GM18499 (cell line): Measurements from ENCODE around the gene ANKRD23.
"Not testable (repeated sequence)": the region's sequence is repeated elsewhere in the genome, so short reads cannot be mapped to it uniquely, and the experiment has no call there.

ENCODE experiments used
- ATAC-seq: cut with Tn5 transposase; IDR thresholded peaks from one replicate; pipeline ENCODE4 v1.9.1; 2021; ENCODE audit warnings: moderate number of reproducible peaks; ENCODE audit not compliant: insufficient read depth, unreplicated experiment

ANKRD23 gene

DNA sequence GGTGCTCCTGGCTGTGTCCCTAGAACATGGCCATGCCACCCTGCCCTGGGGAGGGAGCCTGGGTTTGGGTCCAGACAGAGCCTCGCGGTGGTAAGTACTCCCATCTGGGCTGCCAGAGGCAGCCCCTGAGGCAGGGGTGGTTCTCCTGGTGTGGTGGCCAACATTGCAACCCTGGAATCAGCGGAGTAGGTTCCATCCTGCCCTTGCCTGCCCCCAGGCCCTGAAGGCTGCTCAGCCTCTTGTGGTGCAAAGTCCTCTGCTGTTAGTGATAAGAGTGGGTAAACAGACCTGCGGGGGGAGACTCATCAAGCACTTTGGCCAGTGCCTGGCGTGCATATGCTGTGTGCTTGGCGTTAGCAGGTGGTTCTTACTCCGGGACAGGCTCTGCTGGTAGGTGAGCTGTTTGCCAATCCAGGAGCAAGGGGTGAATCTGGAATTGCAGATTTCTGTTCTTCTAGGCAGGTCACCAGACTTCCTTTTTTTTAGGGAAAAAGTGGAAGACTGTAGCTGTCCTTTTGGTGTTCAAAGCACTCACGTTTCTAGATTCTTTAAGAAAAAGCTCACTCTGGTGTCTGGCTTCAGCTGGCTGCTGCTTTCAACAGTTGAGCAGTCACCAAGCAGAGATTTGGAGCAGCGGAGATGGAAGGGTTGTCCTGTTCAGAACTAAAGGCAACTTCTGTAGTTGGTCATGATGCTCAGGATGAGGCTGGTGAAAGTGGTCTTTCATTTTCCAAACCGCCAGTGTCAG is 24.5 kb downstream of the ANKRD23 start:
- ATAC-seq: no peak

DNA sequence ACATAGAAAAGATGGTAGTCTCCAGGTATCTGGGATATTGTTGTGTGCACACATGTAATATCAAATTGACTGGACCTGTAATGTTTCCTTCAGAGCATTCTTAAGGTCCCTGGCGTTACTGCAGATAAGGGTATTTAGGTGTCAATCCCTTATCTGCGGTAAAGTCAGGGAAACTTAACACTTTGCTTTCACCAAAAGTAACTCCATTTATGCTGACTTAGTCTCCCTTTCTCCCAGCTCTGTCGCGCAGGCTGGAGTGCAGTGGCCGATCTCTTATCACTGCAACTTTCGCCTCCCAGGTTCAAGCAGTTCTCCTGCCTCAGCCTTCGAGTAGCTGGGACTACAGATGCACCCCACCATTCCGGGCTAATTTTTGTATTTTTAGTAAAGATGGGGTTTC is 25.9 kb downstream of the ANKRD23 start:
- ATAC-seq: no peak

DNA sequence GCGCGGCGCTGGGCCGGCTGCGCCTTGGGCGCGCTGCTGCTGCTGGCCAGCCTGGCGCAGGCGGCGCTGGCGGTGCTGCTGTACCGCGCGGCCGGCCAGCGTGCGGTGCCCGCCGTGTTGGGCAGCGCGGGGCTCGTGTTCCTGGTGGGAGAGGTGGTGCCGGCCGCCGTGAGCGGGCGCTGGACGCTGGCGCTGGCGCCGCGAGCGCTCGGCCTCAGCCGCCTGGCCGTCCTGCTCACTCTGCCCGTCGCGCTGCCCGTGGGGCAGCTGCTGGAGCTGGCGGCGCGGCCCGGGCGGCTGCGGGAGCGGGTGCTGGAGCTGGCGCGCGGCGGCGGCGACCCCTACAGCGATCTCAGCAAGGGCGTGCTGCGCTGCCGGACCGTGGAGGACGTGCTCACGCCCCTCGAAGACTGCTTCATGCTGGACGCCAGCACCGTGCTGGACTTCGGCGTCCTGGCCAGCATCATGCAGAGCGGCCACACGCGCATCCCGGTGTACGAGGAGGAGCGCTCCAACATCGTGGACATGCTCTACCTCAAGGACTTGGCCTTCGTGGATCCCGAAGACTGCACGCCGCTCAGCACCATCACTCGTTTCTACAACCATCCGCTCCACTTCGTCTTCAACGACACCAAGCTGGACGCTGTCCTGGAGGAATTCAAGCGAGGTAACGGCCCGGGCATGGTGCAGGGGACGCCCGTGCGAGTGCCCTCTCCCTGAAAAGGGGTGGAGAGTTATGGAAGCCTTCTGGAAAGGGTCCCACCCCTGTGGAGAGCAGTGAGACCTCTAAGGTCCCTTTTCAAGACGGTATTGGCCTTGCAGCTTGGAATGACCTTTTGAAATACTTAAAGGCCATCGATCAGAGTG is 26.8 kb downstream of the ANKRD23 start:
- no peak for ATAC-seq

DNA sequence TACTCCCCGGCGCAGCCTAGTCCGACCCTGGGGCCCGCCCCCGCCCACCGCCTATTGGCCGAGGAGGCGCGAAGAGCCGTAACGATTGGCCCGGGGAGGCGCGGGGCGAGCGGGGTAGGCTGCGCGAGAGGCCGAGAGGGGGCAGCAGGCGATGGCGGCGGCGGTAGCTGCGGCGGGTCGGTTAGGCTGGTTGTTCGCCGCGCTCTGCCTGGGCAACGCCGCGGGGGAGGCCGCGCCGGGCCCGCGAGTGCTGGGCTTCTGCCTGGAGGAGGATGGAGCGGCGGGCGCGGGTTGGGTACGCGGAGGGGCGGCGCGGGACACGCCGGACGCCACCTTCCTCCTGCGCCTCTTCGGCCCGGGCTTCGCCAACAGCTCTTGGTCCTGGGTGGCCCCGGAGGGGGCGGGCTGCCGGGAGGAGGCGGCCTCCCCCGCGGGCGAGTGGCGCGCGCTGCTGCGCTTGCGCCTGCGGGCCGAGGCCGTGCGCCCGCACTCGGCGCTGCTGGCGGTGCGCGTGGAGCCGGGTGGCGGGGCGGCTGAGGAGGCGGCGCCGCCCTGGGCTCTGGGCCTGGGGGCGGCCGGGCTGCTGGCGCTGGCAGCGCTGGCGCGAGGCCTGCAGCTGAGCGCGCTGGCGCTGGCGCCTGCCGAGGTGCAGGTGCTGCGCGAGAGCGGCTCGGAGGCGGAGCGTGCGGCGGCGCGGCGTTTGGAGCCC is 27.5 kb downstream of the ANKRD23 start, which contains the start of gene CNNM3:
CNNM3 (plus strand) TSS at position 142 of the 709 bp plus-strand sequence; CDS start at position 152, 10 bp downstream.
- peak; percentile 76 for ATAC-seq

GRCh38 chr2:96815326-96816126 is 28.3 kb downstream of the ANKRD23 start:
- ATAC-seq: no peak

DNA sequence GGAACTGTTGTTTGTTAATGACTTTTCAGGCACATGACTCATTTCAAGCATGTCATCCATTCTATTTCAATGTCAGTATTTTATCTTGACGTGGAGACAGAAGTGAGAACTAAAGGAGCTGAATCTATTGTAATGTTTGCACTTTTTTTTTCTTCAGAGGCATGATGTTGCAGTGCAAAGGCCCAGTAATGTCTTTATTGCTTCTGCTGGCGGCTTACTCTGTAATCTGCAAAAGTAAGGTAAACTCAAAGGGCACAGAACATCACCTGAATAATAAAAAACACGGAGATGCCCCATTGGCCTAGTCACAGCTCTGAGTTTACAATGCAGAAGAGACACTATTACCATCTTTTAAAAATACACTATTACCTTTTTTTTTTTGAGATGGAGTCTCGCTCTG is 30.2 kb downstream of the ANKRD23 start:
- ATAC-seq: no peak

- no peak for ATAC-seq
These were observed 31.9 kb downstream of the ANKRD23 start for GRCh38 chr2:96811917-96812316.

DNA sequence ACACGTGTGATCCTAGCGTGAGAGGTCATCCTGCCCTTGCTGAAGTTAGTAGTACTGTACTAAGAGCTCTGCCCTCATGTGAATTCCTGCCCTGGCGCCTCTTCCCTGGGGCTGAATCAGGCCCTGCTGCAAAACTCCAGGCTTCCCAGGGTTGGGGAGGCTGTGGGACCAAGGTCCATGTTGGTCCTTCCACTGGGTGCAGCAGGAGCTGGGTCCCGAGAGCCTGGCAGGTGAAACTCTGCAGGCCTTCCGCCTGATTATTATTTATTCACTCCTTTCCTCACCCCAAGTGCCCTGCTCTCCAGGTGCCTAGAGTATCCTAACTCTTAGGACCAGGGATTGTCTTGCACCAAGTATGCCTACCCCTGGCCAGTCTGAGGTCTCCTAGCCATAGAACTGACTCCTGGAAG is 33.0 kb downstream of the ANKRD23 start:
- no peak for ATAC-seq

GRCh38 chr2:96809951-96810782 is 33.7 kb downstream of the ANKRD23 start:
- no peak for ATAC-seq

- ATAC-seq: no peak
These were observed 34.5 kb downstream of the ANKRD23 start for GRCh38 chr2:96809216-96809882.

GRCh38 chr2:96808176-96808837 is 35.5 kb downstream of the ANKRD23 start:
- ATAC-seq: no peak

DNA sequence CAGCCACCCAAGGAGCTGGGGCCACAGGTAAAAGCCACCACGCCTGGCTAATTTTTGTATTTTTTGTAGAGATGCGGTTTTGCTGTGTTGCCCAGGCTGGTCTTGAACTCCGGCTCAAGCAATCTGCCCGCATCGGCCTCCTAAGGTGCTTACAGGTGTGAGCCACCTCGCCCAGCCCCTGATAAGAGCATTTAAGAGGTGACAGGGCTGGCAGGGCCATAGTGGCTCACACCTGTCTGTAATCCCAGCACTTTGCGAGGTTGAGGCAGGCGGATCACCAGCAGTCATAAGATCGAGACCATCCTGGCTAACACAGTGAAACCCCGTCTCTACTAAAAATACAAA is 36.7 kb downstream of the ANKRD23 start:
- ATAC-seq: no peak

- no peak for ATAC-seq
These were observed 37.2 kb downstream of the ANKRD23 start for GRCh38 chr2:96806468-96807126.

DNA sequence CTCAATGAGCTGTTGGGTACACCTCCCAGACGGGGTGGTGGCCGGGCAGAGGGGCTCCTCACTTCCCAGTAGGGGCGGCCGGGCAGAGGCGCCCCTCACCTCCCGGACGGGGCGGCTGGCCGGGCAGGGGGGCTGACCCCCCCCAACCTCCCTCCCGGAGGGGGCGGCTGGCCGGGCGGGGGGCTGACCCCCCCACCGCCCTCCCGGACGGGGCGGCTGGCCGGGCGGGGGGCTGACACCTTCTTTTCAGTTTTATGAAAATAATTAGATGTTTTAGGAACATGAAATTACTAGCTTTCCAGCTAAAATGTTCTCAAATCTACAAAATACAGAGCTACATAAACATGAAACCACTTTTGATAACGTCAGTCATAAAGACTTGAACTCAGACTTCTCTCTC is 37.9 kb downstream of the ANKRD23 start:
- ATAC-seq: not testable (repeated sequence)

GRCh38 chr2:96804986-96805385 is 38.8 kb downstream of the ANKRD23 start:
- ATAC-seq: no peak

- ATAC-seq: no peak
These were observed 41.1 kb downstream of the ANKRD23 start for GRCh38 chr2:96802721-96803120.

GRCh38 chr2:96801786-96802595 is 41.8 kb downstream of the ANKRD23 start:
- no peak for ATAC-seq
